ENCODE results near the gene DUSP10.

GRCh38 chr1:221768444-221769066 is 26.7 kb upstream of the DUSP10 start:
- TF ChIP-seq CTCF (IDR thresholded peaks at IDR 0.05) (no peak), POLR2A (IDR thresholded peaks at IDR 0.05) (no peak), POLR2AphosphoS5 (IDR thresholded peaks at IDR 0.05) (no peak)

Data from prostate gland (tissue), 2 donors.